ENCODE results near the gene TUB. TPM values are rescaled to one million over a fixed set of nuclear protein-coding genes. Genes with fewer than 3 reads are reported as not detected.

TUB gene
- total RNA-seq, 2 donors from 2014 or later, result 7.0 to 12.5 TPM

DNA sequence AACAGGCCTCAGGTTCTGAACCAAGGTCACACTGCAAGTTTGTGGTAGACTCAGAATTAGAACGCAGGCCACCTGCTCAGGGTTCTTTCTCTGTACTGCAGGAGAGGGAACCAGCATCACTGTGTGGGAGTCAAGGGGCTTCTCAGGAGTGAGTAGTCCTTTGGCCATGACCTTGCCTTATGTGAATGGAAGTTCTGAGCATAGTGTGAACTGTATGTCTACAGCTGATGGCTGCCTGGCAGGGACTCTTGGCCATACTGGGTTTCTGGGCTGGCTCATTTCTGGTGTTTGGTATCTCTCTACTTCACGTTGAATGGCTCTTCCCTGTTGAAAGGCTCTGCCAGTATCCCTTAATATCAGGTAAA lies 40.1 kb upstream of the TUB start:
- intact Hi-C loops (cut with DNase I), result no loop called here
- DNase-seq (ENCODE audit: low spot score), result no peak

GRCh38 chr11:8041576-8041975 lies 39.4 kb upstream of the TUB start:
- intact Hi-C loops (cut with DNase I), result no loop called here
- DNase-seq (ENCODE audit: low spot score), result no peak

- intact Hi-C loops (cut with DNase I), result no loop called here
- DNase-seq (ENCODE audit: low spot score), result no peak
Measured at GRCh38 chr11:8043756-8044155, 37.3 kb upstream of the TUB start.

DNA sequence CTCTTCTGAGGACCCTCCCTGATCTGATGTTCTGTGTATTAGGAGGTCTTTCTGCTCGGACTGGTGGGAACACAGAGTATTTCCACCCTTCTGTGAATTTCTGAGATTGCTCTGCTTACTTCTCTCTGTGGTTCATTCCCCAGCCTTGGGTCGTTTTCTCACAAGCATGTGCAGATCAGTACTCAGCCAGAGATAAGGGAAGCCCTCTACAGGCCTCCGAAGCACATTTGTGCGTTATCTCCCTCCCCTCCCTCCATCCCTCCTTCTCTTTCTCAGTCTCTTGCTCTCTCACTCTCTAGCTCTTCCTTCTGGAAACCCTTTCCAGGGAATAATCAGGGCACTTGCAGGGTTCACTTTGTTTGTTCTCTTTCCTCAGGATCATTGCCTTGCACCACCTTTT lies 35.2 kb upstream of the TUB start:
- no peak for DNase-seq (ENCODE audit: low spot score)

DNA sequence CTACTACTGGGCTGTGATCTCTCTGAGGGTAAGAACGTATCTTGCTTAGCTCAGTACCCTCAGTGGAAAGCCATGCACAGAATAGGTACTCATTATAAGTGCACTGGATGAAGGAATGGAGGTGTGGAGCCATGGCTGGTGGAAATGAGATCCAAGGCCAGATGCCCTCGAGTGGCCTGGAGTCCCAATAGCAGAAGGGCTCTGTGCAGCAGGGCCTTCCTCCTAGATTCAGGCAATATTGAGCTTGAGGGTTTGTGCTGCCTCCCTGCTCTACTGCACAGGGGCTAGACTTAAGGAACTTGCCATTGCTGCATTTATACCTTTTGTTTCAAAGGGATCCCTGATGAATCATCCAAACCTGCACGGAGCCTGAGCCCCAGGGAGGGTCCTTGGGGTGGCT lies 33.6 kb upstream of the TUB start:
- DNase-seq (ENCODE audit: low spot score), result no peak

More for the DNA sequence above, 35.2 kb upstream of the TUB start:
- intact Hi-C loops (cut with DNase I), result no loop called here

GRCh38 chr11:8049084-8049483 lies 31.9 kb upstream of the TUB start:
- no peak for DNase-seq (ENCODE audit: low spot score)
- intact Hi-C loops (cut with DNase I), result no loop called here

More for the DNA sequence above, 33.6 kb upstream of the TUB start:
- intact Hi-C loops (cut with DNase I), result no loop called here

GRCh38 chr11:8055091-8055835 lies 25.7 kb upstream of the TUB start:
- no peak for DNase-seq (ENCODE audit: low spot score)
- intact Hi-C loops (cut with DNase I), result no loop called here

DNA sequence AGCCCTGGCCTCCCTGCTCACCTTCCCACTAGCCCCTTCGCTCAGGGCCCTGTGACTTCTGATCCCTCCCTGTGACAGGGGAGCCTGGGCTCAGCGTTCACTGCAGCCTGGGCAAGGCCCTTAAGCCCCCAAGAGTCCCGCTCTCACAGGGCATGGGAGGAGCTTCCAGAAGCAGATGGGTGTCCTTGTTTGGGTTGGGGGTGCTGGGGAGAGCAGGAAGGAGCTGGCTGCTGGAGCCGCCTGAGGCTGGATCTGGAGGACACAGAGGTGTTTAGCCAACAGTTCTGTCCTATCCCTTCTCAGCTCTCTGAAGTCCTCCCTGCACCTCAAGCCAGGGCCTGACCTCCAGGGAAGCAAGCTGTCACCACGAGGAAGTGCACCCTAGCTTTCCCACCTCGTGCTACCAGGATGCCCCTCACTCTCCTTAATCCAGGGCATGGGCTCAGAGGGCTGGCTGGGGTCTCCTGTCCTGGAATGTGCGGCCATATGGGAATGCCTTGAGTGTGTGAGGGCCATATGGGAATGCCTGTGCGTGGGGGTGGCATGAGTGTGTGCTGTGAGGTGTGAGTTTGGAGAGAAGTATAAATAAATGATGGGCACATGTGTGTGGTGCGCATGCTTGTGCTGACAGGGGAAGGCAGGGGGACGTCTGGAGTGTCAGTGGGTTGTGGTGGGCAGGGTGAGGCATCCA lies 25.0 kb upstream of the TUB start:
- DNase-seq (ENCODE audit: low spot score), result no peak
- intact Hi-C loops (cut with DNase I), result no loop called here

- no peak for DNase-seq (ENCODE audit: low spot score)
- intact Hi-C loops (cut with DNase I), result no loop called here
Measured at GRCh38 chr11:8056810-8057463, 24.1 kb upstream of the TUB start.

GRCh38 chr11:8058216-8058615 lies 22.8 kb upstream of the TUB start:
- intact Hi-C loops (cut with DNase I), result no loop called here
- DNase-seq (ENCODE audit: low spot score), result no peak

GRCh38 chr11:8059030-8059429 lies 22.0 kb upstream of the TUB start:
- no peak for DNase-seq (ENCODE audit: low spot score)
- intact Hi-C loops (cut with DNase I), result no loop called here

- intact Hi-C loops (cut with DNase I), result no loop called here
- DNase-seq (ENCODE audit: low spot score), result no peak
Measured at GRCh38 chr11:8059571-8060011, 21.4 kb upstream of the TUB start.

DNA sequence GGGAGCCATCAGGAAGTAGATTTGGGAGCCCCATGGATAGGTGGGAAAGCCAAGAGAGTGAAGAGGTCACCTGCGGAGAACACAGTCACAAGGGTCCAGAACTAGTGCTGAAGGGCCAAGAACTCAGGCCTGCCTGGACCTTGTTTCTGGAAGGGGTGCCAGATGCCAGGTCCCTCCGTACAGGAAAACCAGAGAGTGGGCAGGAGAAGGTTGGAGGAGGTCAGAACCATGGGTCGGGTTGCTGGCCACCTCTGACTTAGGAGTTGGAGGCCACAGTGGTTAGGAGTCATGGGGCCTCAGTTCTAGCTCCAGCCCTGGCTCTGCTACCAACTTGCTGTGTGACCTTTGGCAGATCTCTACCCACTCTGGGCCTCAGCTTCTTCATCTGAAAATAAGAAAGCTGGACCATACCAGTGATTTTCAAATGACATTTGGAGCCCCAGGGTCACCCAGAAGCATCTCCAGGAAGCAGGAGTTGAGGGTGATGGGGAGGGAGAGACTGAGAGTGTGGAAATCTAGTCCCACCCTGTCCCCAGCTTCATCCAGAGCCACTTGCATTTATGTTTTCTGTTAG lies 20.8 kb upstream of the TUB start:
- intact Hi-C loops (cut with DNase I), result no loop called here
- no peak for DNase-seq (ENCODE audit: low spot score)

DNA sequence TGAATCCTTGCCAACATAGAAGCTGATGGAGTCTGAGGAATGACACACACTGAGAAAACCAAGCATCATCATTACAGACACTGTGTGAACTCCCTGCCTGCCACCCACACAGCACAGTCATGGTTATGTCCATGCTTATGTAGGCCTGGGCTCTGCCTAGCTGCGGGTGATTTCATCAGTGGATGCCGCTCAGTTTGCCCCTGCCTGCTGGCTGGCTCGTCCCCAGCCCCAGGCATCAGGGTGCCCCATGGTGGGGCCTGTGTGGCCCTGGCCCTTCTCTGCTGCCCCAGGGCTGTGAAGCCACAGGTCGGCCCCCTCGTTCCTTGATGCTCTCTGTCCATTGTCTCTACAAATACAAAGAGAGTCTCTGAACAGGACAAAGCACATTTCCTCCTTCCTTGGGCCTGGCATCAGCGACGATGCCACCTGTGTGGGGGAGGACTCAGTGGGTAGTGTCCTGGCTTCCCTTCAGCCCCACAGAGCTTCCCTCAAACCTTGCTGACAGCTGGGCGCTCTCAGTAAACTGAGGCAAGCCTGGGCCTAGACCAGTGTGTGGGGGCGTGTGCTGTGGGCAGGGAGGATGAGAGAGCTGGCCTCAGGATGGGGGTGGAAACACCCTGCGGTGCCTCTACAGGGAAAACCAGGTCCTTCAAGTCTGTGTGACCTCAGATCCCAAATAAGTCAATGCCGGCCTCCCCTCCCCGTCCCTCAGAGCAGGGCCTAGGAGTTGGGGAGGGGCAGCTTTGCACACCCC lies 20.0 kb upstream of the TUB start:
- DNase-seq (ENCODE audit: low spot score), result no peak

DNA sequence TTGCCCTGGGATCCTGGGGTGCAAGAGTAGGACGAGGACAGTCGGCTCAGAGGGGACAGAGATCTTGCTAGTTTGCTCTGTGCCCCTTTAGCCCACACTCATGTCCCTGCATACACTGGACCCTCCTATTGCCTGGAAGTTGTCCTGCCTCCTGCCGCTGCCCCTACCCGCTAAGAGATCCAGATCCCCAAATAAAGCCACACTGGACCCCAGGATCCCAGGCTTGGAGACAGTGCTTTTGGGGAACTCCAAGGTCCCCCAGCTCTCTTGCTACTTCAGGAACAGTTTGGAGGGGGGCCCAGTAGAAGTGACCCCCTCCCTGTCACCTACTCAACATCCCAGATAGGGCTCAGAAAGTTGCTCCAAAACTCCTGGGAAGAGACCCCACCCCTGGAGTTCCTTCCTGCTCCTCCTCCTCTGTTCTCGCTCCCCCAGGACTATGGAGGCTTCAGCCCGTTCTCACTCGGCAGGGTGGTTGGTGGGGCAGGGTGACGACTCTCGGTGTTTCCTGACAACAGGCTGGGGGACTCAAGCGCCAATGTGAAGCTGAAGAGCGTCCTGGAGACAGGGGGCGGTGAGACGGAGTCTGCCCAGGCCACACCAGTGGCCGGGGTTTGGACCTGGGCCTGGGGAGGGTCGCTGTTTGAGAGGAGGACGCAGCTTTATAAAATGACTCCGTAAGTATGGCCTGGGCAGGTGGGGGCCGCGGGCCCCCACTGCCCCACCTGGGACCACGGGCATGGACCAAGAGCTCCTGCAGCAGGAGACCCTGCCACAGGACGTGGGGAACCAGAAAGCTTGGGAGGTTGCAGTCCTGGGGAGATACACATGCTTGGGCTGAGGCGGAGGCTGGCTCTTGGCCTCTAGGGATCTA lies 19.2 kb upstream of the TUB start:
- DNase-seq (ENCODE audit: low spot score), result no peak
- intact Hi-C loops (cut with DNase I), result no loop called here

More for the DNA sequence above, 20.0 kb upstream of the TUB start:
- intact Hi-C loops (cut with DNase I), result no loop called here

DNA sequence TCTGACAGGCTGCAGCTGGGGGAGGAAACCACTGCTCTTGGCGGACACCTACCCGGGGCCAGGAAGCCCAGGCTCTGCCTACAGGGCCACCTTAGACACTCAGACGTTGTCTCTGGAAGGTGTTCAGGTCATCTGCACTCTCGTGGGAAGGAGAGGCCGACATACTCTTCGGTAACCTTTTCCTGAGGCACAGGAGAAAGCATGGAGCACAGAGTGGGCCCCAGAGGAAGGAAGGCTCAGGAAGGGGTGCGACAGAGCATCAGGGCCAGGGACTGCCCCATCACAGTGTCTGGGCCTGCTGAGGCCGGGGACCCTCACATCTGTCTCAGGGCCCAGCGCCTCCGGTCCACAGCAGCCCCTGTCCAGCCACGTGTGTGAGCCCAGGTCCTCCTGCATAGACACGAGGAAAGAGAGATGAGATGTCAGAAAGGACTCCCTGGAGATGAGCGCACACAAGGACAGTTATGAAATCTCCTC lies 18.2 kb upstream of the TUB start:
- DNase-seq (ENCODE audit: low spot score), result no peak
- intact Hi-C loops (cut with DNase I), result no loop called here

DNA sequence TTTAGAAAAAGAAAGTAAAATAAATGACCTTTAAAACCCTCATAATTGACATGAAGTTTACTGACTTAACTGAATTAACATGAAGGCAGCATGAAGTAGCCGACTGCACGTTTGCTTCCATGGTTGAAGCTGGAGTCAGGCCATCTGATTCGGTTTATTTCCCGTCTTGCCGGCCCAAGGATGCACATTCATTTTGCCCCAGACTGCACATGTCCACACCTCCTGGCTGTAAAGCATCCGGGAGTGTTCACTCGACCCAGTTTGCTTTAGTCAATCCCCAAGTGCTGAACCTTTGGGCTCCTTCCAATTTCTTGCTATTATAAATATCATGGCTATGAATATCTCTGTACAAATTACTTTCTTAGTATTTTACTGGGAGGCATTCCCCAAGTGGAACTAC lies 17.7 kb upstream of the TUB start:
- DNase-seq (ENCODE audit: low spot score), result no peak

DNA sequence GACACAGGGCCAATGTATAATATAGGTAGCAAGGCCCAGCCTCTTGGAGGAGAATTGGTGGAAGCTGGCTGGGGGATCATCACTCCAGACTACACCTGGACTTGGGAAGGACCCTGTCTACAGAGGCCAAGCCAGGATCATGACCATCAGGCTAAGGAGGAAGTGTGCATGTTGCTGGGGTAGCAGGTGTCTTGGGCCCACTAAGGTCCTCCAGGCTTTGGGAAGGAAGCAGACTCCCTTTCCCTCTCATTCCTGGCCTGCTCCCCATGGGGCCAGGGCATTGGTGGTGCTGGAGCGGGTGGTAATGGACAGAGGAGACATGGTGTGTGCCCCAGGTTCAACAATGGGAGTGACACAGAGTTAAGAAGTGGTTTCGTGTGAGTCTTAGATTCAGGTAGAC lies 16.0 kb upstream of the TUB start:
- intact Hi-C loops (cut with DNase I), result no loop called here
- DNase-seq (ENCODE audit: low spot score), result no peak

More for the DNA sequence above, 17.7 kb upstream of the TUB start:
- intact Hi-C loops (cut with DNase I), result no loop called here
